Measurements from ENCODE around the gene PNPLA2.

DNA sequence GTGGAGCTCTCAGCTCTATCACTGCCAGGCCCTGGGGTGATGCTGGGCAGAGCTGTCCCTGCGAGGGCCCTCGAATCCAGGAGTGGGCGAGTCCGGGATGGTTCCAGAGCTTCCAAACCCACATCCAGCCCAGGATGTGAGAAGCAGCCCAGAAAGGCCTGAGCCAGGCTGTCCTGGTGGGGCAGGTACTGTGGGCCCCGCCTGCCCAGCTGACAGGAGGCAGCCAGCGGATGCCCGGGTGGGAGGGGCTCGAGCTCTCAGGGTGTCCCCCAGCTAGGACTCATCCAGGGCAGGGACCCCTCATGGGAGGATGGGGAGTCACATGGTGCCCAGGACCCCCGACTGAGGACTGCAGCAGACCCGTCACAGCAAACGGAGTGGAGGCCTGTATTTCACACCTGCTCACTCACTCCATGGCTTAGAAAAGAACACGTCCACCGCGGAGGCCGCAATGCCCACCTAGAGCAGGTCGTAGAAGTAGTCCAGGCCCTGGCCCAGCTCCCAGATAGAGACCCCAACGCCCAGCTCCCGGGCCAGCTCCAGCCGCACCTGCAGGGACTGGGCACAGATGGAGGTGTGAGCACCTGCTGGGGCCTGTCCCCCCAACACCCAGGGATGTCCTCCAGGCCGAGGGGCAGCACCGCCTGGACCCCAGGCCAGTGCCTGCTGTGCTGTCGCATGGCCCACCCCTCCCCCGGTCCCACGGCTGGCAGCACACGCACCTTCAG lies 50.8 kb downstream of the PNPLA2 start:
- TF ChIP-seq, protein P1, sequence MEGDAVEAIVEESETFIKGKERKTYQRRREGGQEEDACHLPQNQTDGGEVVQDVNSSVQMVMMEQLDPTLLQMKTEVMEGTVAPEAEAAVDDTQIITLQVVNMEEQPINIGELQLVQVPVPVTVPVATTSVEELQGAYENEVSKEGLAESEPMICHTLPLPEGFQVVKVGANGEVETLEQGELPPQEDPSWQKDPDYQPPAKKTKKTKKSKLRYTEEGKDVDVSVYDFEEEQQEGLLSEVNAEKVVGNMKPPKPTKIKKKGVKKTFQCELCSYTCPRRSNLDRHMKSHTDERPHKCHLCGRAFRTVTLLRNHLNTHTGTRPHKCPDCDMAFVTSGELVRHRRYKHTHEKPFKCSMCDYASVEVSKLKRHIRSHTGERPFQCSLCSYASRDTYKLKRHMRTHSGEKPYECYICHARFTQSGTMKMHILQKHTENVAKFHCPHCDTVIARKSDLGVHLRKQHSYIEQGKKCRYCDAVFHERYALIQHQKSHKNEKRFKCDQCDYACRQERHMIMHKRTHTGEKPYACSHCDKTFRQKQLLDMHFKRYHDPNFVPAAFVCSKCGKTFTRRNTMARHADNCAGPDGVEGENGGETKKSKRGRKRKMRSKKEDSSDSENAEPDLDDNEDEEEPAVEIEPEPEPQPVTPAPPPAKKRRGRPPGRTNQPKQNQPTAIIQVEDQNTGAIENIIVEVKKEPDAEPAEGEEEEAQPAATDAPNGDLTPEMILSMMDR (IDR thresholded peaks at IDR 0.05) = no peak
- no peak for TF ChIP-seq POLR2AphosphoS5 (IDR thresholded peaks at IDR 0.05)
